SK-N-SH (cell line): ENCODE measurements around the gene PDHX. TPM values are rescaled to one million over a fixed set of nuclear protein-coding genes. Genes with fewer than 3 reads are reported as not detected.

ENCODE experiments used
- CTCF ChIA-PET: fragments of 300-600, 350-600 bp; formaldehyde crosslinking; extraction: SDS; loops from one replicate; lab custom pipeline; 2021; lab: Yijun Ruan, JAX
- POLR2A ChIA-PET: fragments of 350-600 bp; sonication (Branson Sonifier 250); formaldehyde crosslinking; extraction: SDS; loops from one replicate; lab custom pipeline; 2020; ENCODE audit warnings: antibody characterized with exemption, inconsistent platforms; lab: Yijun Ruan, JAX
- DNase-seq: peaks from one replicate; pipeline ENCODE4 v3.0.0; 2012
- H2AFZ ChIP-seq: fragments of 200-600 bp; sonication (generic); 2 replicates; pipeline ENCODE4 v1.8.1; 2016; ENCODE audit warnings: antibody characterized with exemption, mild to moderate bottlenecking, low read depth
- H3F3A ChIP-seq: fragments of 200-600 bp; sonication (generic); replicated peaks from 2 replicates; pipeline ENCODE3; 2016; ENCODE audit warnings: antibody characterized with exemption, mild to moderate bottlenecking; ENCODE audit not compliant: insufficient read depth
- H3K27ac ChIP-seq, 2 experiments: fragments of 200-500 bp in 1 of 2; fragments of 200-600 bp in 1 of 2; sonication (Bioruptor generic) in 1 of 2; sonication (generic), shearing (Covaris generic) in 1 of 2; 2 replicates each; pipeline versions ENCODE4 v1.5.1 to v1.6.1; 2014 to 2016; ENCODE audit warnings: low read depth in 2 of 2, inconsistent platforms in 1 of 2, low read length in 1 of 2, mild to moderate bottlenecking in 1 of 2, mixed read lengths in 1 of 2
- H3K27me3 ChIP-seq: fragments of 200-600 bp; sonication (generic), shearing (Covaris generic); 2 replicates; pipeline ENCODE4 v1.6.1; 2016; ENCODE audit warnings: mixed run types; ENCODE audit not compliant: insufficient read depth
- H3K36me3 ChIP-seq, 2 experiments: fragments of 200-500 bp in 1 of 2; fragments of 200-600 bp in 1 of 2; sonication (Bioruptor generic) in 1 of 2; sonication (generic) in 1 of 2; replicated peaks in 1 of 2; 2 replicates each; pipeline versions ENCODE3 to v1.5.1; 2014 to 2016; ENCODE audit warnings: low read length in 1 of 2, mild to moderate bottlenecking in 1 of 2; ENCODE audit not compliant: insufficient read depth in 2 of 2, control insufficient read depth in 1 of 2
- H3K4me1 ChIP-seq, 2 experiments: fragments of 200-500 bp in 1 of 2; fragments of 200-600 bp in 1 of 2; sonication (Bioruptor generic) in 1 of 2; sonication (generic), shearing (Covaris generic) in 1 of 2; 2 replicates each; pipeline versions ENCODE4 v1.5.1 to v1.6.1; 2014 to 2016; ENCODE audit warnings: low read depth in 1 of 2, low read length in 1 of 2, mixed run types in 1 of 2; ENCODE audit not compliant: insufficient read depth in 2 of 2, control insufficient read depth in 1 of 2
- H3K4me2 ChIP-seq: fragments of 200-600 bp; sonication (generic), shearing (Covaris generic); 2 replicates; pipeline ENCODE4 v1.6.1; 2017; ENCODE audit warnings: mixed run types
- H3K4me3 ChIP-seq, 2 experiments: fragments of 200-500 bp in 1 of 2; fragments of 200-600 bp in 1 of 2; sonication (Bioruptor generic) in 1 of 2; sonication (generic), shearing (Covaris generic) in 1 of 2; 2 replicates each; pipeline versions ENCODE4 v1.5.1 to v1.8.1; 2014 to 2016; ENCODE audit warnings: low read depth in 2 of 2, inconsistent platforms in 1 of 2, low read length in 1 of 2, mild to moderate bottlenecking in 1 of 2, mixed read lengths in 1 of 2, moderate library complexity in 1 of 2
- H3K79me2 ChIP-seq: fragments of 200-600 bp; sonication (generic); 2 replicates; pipeline ENCODE4 v1.8.1; 2017; ENCODE audit warnings: mild to moderate bottlenecking; ENCODE audit not compliant: insufficient read depth
- H3K9ac ChIP-seq: fragments of 200-600 bp; sonication (generic); 2 replicates; pipeline ENCODE4 v1.6.1; 2017; ENCODE audit warnings: mixed run types
- H3K9me2 ChIP-seq: fragments of 200-600 bp; sonication (generic); 2 replicates; pipeline ENCODE4 v1.6.1; 2017; ENCODE audit warnings: mixed run types
- H3K9me3 ChIP-seq: fragments of 200-600 bp; sonication (generic); 2 replicates; pipeline ENCODE4 v1.6.1; 2017; ENCODE audit warnings: mixed run types, mild to moderate bottlenecking, moderate library complexity
- H4K20me1 ChIP-seq: fragments of 200-600 bp; sonication (generic); 2 replicates; pipeline ENCODE4 v1.6.1; 2017; ENCODE audit warnings: mild to moderate bottlenecking, mixed run types; ENCODE audit not compliant: insufficient read depth
- EP300 ChIP-seq, 2 experiments: IDR thresholded peaks; 2 replicates each; pipeline versions ENCODE4 v1.4.0 to v1.6.1; 2012; ENCODE audit warnings: borderline replicate concordance in 1 of 2, low read depth in 1 of 2, low read length in 1 of 2
- GABPA ChIP-seq: IDR thresholded peaks from 2 replicates; pipeline ENCODE4 v1.4.0; 2012; ENCODE audit warnings: low read depth, mild to moderate bottlenecking
- JUND ChIP-seq: IDR thresholded peaks from 2 replicates; pipeline ENCODE4 v1.4.0; 2012
- MEF2A ChIP-seq: IDR thresholded peaks from 2 replicates; pipeline ENCODE4 v1.4.0; 2012; ENCODE audit warnings: low read depth, borderline replicate concordance
- NFIC ChIP-seq: IDR thresholded peaks from 2 replicates; pipeline ENCODE4 v1.4.0; 2012; ENCODE audit warnings: borderline replicate concordance
- NRF1 ChIP-seq: IDR thresholded peaks from 2 replicates; pipeline ENCODE4 v1.6.1; 2012; ENCODE audit warnings: low read depth, mild to moderate bottlenecking, low read length
- POLR2AphosphoS5 ChIP-seq: IDR thresholded peaks from 2 replicates; pipeline ENCODE4 v1.6.1; 2012; ENCODE audit warnings: low read depth, low read length
- RCOR1 ChIP-seq: fragments of 150-350 bp; IDR thresholded peaks from 2 replicates; pipeline ENCODE4 v1.6.1; 2017; ENCODE audit warnings: antibody characterized with exemption, low read length
- RFX5 ChIP-seq: IDR thresholded peaks from 2 replicates; pipeline ENCODE4 v1.6.1; 2012; ENCODE audit warnings: mild to moderate bottlenecking, improper control_type of control experiment, low read length
- SIN3A ChIP-seq: IDR thresholded peaks from 2 replicates; pipeline ENCODE4 v1.6.1; 2012; ENCODE audit warnings: low read depth, mild to moderate bottlenecking, low read length, moderate library complexity, borderline replicate concordance
- TCF12 ChIP-seq: IDR thresholded peaks from 2 replicates; pipeline ENCODE4 v1.4.0; 2012
- TEAD4 ChIP-seq: IDR thresholded peaks from 2 replicates; pipeline ENCODE4 v1.4.0; 2012; ENCODE audit warnings: mild to moderate bottlenecking, borderline replicate concordance; ENCODE audit not compliant: insufficient read depth
- YY1 ChIP-seq: IDR thresholded peaks from 2 replicates; pipeline ENCODE4 v1.4.0; 2012; ENCODE audit warnings: low read depth, mild to moderate bottlenecking
- WGBS: methylation state at CpG from one replicate; pipeline ENCODE4 v1.1.6; 2017; ENCODE audit warnings: low lambda C conversion rate; 5-methylcytosine and 5-hydroxymethylcytosine counted together
- polyA plus RNA-seq, 3 experiments: library from polyadenylated mRNA; depleted of rRNA; stranded (reverse); fragments of >200 nt; gene quantifications; 2 replicates each; pipeline ENCODE4 v1.2.3, GENCODE V29; 2012
- TF ChIP-seq, protein P1 (sequence below): IDR thresholded peaks from 2 replicates; pipeline ENCODE4 v1.6.1; 2012; ENCODE audit warnings: mild to moderate bottlenecking, low read depth, low read length, moderate library complexity

PDHX gene
- polyA plus RNA-seq, 1 of the 3 experiments (the other 2 are of a cell fraction): 14.8 TPM

DNA sequence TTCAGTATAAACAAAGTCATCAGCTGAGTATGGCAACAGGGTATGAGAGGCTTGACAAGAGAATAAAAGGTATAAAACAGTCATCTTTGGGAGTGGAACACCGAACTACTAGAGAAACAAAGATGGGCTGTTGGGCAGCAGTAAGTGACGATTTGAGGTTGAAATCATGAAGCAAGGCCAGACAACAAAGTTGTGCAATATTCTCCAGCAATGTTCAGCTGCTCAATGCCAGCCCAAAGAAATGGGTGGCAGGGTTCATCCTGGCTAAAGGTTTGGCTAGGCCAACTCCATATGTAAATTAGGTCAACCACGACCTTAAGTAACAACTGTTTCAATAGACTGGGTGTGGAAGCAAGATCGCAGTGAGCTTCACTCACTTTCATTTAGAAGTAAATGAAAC, 6.5 kb upstream of the PDHX start:
- H4K20me1 ChIP-seq: no peaks in the 10 kb centered on the region; the same call in 1 of the 2 replicates
- WGBS: 87% methylated on average over 4 of the region's 4 CpGs
- H2AFZ ChIP-seq: no peak overlapping the region
- H3K79me2 ChIP-seq: peaks cover 48% of the 10 kb centered on the region
- DNase-seq: no peak
- H3K27me3 ChIP-seq: no peaks in the 10 kb centered on the region
- H3K4me1 ChIP-seq: peaks cover 4% of the 10 kb centered on the region in 2 experiments; a peak in 3 of 4 replicates
- no peak overlapping the region for H3K27ac ChIP-seq
- no peak overlapping the region for H3K9ac ChIP-seq
- POLR2A ChIA-PET: no interaction called here
- no peaks in the 10 kb centered on the region for H3K9me2 ChIP-seq
- CTCF ChIA-PET: interaction anchor here (1.6 kb wide), 2 partner anchors 19 to 503 kb away, joined by 4 to 7 read pairs; no protein-coding TSS in a partner anchor
- peaks cover under 1% of the 10 kb centered on the region for H3F3A ChIP-seq
- no peak overlapping the region for H3K4me2 ChIP-seq
- TF ChIP-seq GABPA (no peak), RCOR1 (no peak), TCF12 (no peak), JUND (no peak), NFIC (no peak), POLR2AphosphoS5 (no peak), SIN3A (no peak)
- peaks cover 7% of the 10 kb centered on the region in 2 experiments for H3K36me3 ChIP-seq
- H3K9me3 ChIP-seq: no peaks in the 10 kb centered on the region
- no peak overlapping the region for H3K4me3 ChIP-seq

DNA sequence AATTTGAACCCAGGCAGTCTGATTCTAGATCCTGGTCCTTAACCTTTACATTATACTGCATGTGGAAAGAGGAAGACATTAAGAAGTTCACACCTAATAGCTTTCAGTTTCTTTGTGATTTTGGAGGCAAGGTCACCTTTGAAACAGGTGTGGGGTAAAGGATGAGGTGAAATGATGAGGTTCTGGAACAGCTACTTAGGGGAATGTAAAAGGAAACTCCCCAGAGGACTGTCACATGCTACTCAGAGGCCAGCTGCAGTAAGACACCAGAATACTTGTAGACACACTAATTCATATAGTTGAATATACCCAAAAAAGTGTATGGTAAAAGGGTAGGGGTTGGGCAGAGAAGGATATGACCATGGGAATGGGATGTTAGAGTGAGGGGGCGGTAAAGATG, 5.6 kb upstream of the PDHX start:
- Histone ChIP-seq H3K27me3 (no peaks in the 10 kb centered on the region), H3K79me2 (peaks cover 54% of the 10 kb centered on the region), H3K4me3 (no peak overlapping the region), H3K9me3 (no peaks in the 10 kb centered on the region), H3K4me1 (peaks cover 4 to 6% of the 10 kb centered on the region in 2 experiments; a peak in 3 of 4 replicates), H3F3A (peaks cover 7% of the 10 kb centered on the region), H3K36me3 (peaks cover 7% of the 10 kb centered on the region in 2 experiments), H3K4me2 (no peak overlapping the region), H3K9me2 (no peaks in the 10 kb centered on the region), H4K20me1 (no peaks in the 10 kb centered on the region; the same call in 1 of the 2 replicates), H3K9ac (no peak overlapping the region), H3K27ac (no peak overlapping the region), H2AFZ (no peak overlapping the region)
- TF ChIP-seq JUND (no peak), SIN3A (no peak), MEF2A (no peak), YY1 (no peak), RCOR1 (no peak), EP300 (IDR thresholded peaks at IDR 0.05; ENCODE audit: borderline replicate concordance in 1 of 2, low read depth in 1 of 2, low read length in 1 of 2) (no peak), NFIC (no peak), TEAD4 (no peak), RFX5 (no peak), NRF1 (no peak)
- TF ChIP-seq, protein P1, sequence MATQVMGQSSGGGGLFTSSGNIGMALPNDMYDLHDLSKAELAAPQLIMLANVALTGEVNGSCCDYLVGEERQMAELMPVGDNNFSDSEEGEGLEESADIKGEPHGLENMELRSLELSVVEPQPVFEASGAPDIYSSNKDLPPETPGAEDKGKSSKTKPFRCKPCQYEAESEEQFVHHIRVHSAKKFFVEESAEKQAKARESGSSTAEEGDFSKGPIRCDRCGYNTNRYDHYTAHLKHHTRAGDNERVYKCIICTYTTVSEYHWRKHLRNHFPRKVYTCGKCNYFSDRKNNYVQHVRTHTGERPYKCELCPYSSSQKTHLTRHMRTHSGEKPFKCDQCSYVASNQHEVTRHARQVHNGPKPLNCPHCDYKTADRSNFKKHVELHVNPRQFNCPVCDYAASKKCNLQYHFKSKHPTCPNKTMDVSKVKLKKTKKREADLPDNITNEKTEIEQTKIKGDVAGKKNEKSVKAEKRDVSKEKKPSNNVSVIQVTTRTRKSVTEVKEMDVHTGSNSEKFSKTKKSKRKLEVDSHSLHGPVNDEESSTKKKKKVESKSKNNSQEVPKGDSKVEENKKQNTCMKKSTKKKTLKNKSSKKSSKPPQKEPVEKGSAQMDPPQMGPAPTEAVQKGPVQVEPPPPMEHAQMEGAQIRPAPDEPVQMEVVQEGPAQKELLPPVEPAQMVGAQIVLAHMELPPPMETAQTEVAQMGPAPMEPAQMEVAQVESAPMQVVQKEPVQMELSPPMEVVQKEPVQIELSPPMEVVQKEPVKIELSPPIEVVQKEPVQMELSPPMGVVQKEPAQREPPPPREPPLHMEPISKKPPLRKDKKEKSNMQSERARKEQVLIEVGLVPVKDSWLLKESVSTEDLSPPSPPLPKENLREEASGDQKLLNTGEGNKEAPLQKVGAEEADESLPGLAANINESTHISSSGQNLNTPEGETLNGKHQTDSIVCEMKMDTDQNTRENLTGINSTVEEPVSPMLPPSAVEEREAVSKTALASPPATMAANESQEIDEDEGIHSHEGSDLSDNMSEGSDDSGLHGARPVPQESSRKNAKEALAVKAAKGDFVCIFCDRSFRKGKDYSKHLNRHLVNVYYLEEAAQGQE: no peak
- WGBS: 86% methylated on average over 1 of the region's 1 CpG
- ChIA-PET POLR2A (no interaction called here), CTCF (interaction anchor here (1.6 kb wide), 1 partner anchor 502 kb away, joined by 4 read pairs; no protein-coding TSS in a partner anchor)
- DNase-seq: no peak
